SK-N-SH (cell line): ENCODE results near the gene CMTM1. TPM values are rescaled to one million over a fixed set of nuclear protein-coding genes. Genes with fewer than 3 reads are reported as not detected.

Experiments
- CTCF ChIA-PET: fragments of 300-600, 350-600 bp; formaldehyde crosslinking; extraction: SDS; loops from one replicate; lab custom pipeline; 2021; lab: Yijun Ruan, JAX
- POLR2A ChIA-PET: fragments of 350-600 bp; sonication (Branson Sonifier 250); formaldehyde crosslinking; extraction: SDS; loops from one replicate; lab custom pipeline; 2020; ENCODE audit warnings: antibody characterized with exemption, inconsistent platforms; lab: Yijun Ruan, JAX
- DNase-seq: peaks from one replicate; pipeline ENCODE4 v3.0.0; 2012
- H2AFZ ChIP-seq: fragments of 200-600 bp; sonication (generic); 2 replicates; pipeline ENCODE4 v1.8.1; 2016; ENCODE audit warnings: antibody characterized with exemption, mild to moderate bottlenecking, low read depth
- H3F3A ChIP-seq: fragments of 200-600 bp; sonication (generic); replicated peaks from 2 replicates; pipeline ENCODE3; 2016; ENCODE audit warnings: antibody characterized with exemption, mild to moderate bottlenecking; ENCODE audit not compliant: insufficient read depth
- H3K27ac ChIP-seq, 2 experiments: fragments of 200-500 bp in 1 of 2; fragments of 200-600 bp in 1 of 2; sonication (Bioruptor generic) in 1 of 2; sonication (generic), shearing (Covaris generic) in 1 of 2; 2 replicates each; pipeline versions ENCODE4 v1.5.1 to v1.6.1; 2014 to 2016; ENCODE audit warnings: low read depth in 2 of 2, inconsistent platforms in 1 of 2, low read length in 1 of 2, mild to moderate bottlenecking in 1 of 2, mixed read lengths in 1 of 2
- H3K27me3 ChIP-seq: fragments of 200-600 bp; sonication (generic), shearing (Covaris generic); 2 replicates; pipeline ENCODE4 v1.6.1; 2016; ENCODE audit warnings: mixed run types; ENCODE audit not compliant: insufficient read depth
- H3K36me3 ChIP-seq, 2 experiments: fragments of 200-500 bp in 1 of 2; fragments of 200-600 bp in 1 of 2; sonication (Bioruptor generic) in 1 of 2; sonication (generic) in 1 of 2; replicated peaks in 1 of 2; 2 replicates each; pipeline versions ENCODE3 to v1.5.1; 2014 to 2016; ENCODE audit warnings: low read length in 1 of 2, mild to moderate bottlenecking in 1 of 2; ENCODE audit not compliant: insufficient read depth in 2 of 2, control insufficient read depth in 1 of 2
- H3K4me1 ChIP-seq, 2 experiments: fragments of 200-500 bp in 1 of 2; fragments of 200-600 bp in 1 of 2; sonication (Bioruptor generic) in 1 of 2; sonication (generic), shearing (Covaris generic) in 1 of 2; 2 replicates each; pipeline versions ENCODE4 v1.5.1 to v1.6.1; 2014 to 2016; ENCODE audit warnings: low read depth in 1 of 2, low read length in 1 of 2, mixed run types in 1 of 2; ENCODE audit not compliant: insufficient read depth in 2 of 2, control insufficient read depth in 1 of 2
- H3K4me2 ChIP-seq: fragments of 200-600 bp; sonication (generic), shearing (Covaris generic); 2 replicates; pipeline ENCODE4 v1.6.1; 2017; ENCODE audit warnings: mixed run types
- H3K4me3 ChIP-seq, 2 experiments: fragments of 200-500 bp in 1 of 2; fragments of 200-600 bp in 1 of 2; sonication (Bioruptor generic) in 1 of 2; sonication (generic), shearing (Covaris generic) in 1 of 2; 2 replicates each; pipeline versions ENCODE4 v1.5.1 to v1.8.1; 2014 to 2016; ENCODE audit warnings: low read depth in 2 of 2, inconsistent platforms in 1 of 2, low read length in 1 of 2, mild to moderate bottlenecking in 1 of 2, mixed read lengths in 1 of 2, moderate library complexity in 1 of 2
- H3K79me2 ChIP-seq: fragments of 200-600 bp; sonication (generic); 2 replicates; pipeline ENCODE4 v1.8.1; 2017; ENCODE audit warnings: mild to moderate bottlenecking; ENCODE audit not compliant: insufficient read depth
- H3K9ac ChIP-seq: fragments of 200-600 bp; sonication (generic); 2 replicates; pipeline ENCODE4 v1.6.1; 2017; ENCODE audit warnings: mixed run types
- H3K9me2 ChIP-seq: fragments of 200-600 bp; sonication (generic); 2 replicates; pipeline ENCODE4 v1.6.1; 2017; ENCODE audit warnings: mixed run types
- H3K9me3 ChIP-seq: fragments of 200-600 bp; sonication (generic); 2 replicates; pipeline ENCODE4 v1.6.1; 2017; ENCODE audit warnings: mixed run types, mild to moderate bottlenecking, moderate library complexity
- H4K20me1 ChIP-seq: fragments of 200-600 bp; sonication (generic); 2 replicates; pipeline ENCODE4 v1.6.1; 2017; ENCODE audit warnings: mild to moderate bottlenecking, mixed run types; ENCODE audit not compliant: insufficient read depth
- EZH2phosphoT487 ChIP-seq: fragments of 200-600 bp; sonication (generic); IDR thresholded peaks from 2 replicates; pipeline ENCODE4 v1.6.1; 2017; ENCODE audit warnings: low read depth, mixed run types, mild to moderate bottlenecking, antibody characterized with exemption, moderate library complexity, borderline replicate concordance
- FOSL2 ChIP-seq: IDR thresholded peaks from 2 replicates; pipeline ENCODE4 v1.4.0; 2012; ENCODE audit warnings: low read depth, mild to moderate bottlenecking, moderate library complexity, borderline replicate concordance
- FOXJ3 ChIP-seq: sonication (generic); formaldehyde crosslinking; IDR thresholded peaks from 2 replicates; pipeline ENCODE4 v1.5.1; 2020; ENCODE audit warnings: mild to moderate bottlenecking, missing genetic modification reagents
- FOXM1 ChIP-seq: IDR thresholded peaks from 2 replicates; pipeline ENCODE4 v1.4.0; 2012; ENCODE audit warnings: low read depth, mild to moderate bottlenecking
- GABPA ChIP-seq: IDR thresholded peaks from 2 replicates; pipeline ENCODE4 v1.4.0; 2012; ENCODE audit warnings: low read depth, mild to moderate bottlenecking
- MEF2A ChIP-seq: IDR thresholded peaks from 2 replicates; pipeline ENCODE4 v1.4.0; 2012; ENCODE audit warnings: low read depth, borderline replicate concordance
- NFIC ChIP-seq: IDR thresholded peaks from 2 replicates; pipeline ENCODE4 v1.4.0; 2012; ENCODE audit warnings: borderline replicate concordance
- NRF1 ChIP-seq: IDR thresholded peaks from 2 replicates; pipeline ENCODE4 v1.6.1; 2012; ENCODE audit warnings: low read depth, mild to moderate bottlenecking, low read length
- PBX3 ChIP-seq: IDR thresholded peaks from 2 replicates; pipeline ENCODE4; 2012
- POLR2AphosphoS5 ChIP-seq: IDR thresholded peaks from 2 replicates; pipeline ENCODE4 v1.6.1; 2012; ENCODE audit warnings: low read depth, low read length
- RCOR1 ChIP-seq: fragments of 150-350 bp; IDR thresholded peaks from 2 replicates; pipeline ENCODE4 v1.6.1; 2017; ENCODE audit warnings: antibody characterized with exemption, low read length
- REST ChIP-seq: IDR thresholded peaks from 2 replicates; pipeline ENCODE4 v1.6.1; 2012; ENCODE audit warnings: mild to moderate bottlenecking, low read depth, low read length, moderate library complexity
- RFX5 ChIP-seq: IDR thresholded peaks from 2 replicates; pipeline ENCODE4 v1.6.1; 2012; ENCODE audit warnings: mild to moderate bottlenecking, improper control_type of control experiment, low read length
- RXRA ChIP-seq: IDR thresholded peaks from 2 replicates; pipeline ENCODE4 v1.4.0; 2012; ENCODE audit warnings: low read depth, mild to moderate bottlenecking, borderline replicate concordance
- SIN3A ChIP-seq: IDR thresholded peaks from 2 replicates; pipeline ENCODE4 v1.6.1; 2012; ENCODE audit warnings: low read depth, mild to moderate bottlenecking, low read length, moderate library complexity, borderline replicate concordance
- SMC3 ChIP-seq: IDR thresholded peaks from 2 replicates; pipeline ENCODE4 v1.6.1; 2012; ENCODE audit warnings: low read depth, low read length, improper control_type of control experiment
- TAF1 ChIP-seq: IDR thresholded peaks from 2 replicates; pipeline ENCODE4 v1.6.1; 2012; ENCODE audit warnings: low read depth, mild to moderate bottlenecking, low read length, moderate library complexity, borderline replicate concordance
- TCF12 ChIP-seq: IDR thresholded peaks from 2 replicates; pipeline ENCODE4 v1.4.0; 2012
- USF2 ChIP-seq: fragments of 150-350 bp; IDR thresholded peaks from 2 replicates; pipeline ENCODE4 v1.6.1; 2017; ENCODE audit warnings: antibody characterized with exemption, low read length, low read depth, borderline replicate concordance
- YY1 ChIP-seq: IDR thresholded peaks from 2 replicates; pipeline ENCODE4 v1.4.0; 2012; ENCODE audit warnings: low read depth, mild to moderate bottlenecking
- ZBTB33 ChIP-seq: IDR thresholded peaks from 2 replicates; pipeline ENCODE4 v1.4.0; 2012; ENCODE audit warnings: low read depth, borderline replicate concordance
- WGBS: methylation state at CpG from one replicate; pipeline ENCODE4 v1.1.6; 2017; ENCODE audit warnings: low lambda C conversion rate; 5-methylcytosine and 5-hydroxymethylcytosine counted together
- polyA plus RNA-seq, 3 experiments: library from polyadenylated mRNA; depleted of rRNA; stranded (reverse); fragments of >200 nt; gene quantifications; 2 replicates each; pipeline ENCODE4 v1.2.3, GENCODE V29; 2012
- TF ChIP-seq, protein P1 (sequence below): fragments of 200-600 bp; sonication (generic); IDR thresholded peaks from 2 replicates; pipeline ENCODE4 v1.6.1; 2017; ENCODE audit warnings: antibody characterized with exemption, mild to moderate bottlenecking, moderate library complexity

Gene CMTM1
- polyA plus RNA-seq, 1 of the 3 experiments (the other 2 are of a cell fraction) = 3.7 TPM

DNA sequence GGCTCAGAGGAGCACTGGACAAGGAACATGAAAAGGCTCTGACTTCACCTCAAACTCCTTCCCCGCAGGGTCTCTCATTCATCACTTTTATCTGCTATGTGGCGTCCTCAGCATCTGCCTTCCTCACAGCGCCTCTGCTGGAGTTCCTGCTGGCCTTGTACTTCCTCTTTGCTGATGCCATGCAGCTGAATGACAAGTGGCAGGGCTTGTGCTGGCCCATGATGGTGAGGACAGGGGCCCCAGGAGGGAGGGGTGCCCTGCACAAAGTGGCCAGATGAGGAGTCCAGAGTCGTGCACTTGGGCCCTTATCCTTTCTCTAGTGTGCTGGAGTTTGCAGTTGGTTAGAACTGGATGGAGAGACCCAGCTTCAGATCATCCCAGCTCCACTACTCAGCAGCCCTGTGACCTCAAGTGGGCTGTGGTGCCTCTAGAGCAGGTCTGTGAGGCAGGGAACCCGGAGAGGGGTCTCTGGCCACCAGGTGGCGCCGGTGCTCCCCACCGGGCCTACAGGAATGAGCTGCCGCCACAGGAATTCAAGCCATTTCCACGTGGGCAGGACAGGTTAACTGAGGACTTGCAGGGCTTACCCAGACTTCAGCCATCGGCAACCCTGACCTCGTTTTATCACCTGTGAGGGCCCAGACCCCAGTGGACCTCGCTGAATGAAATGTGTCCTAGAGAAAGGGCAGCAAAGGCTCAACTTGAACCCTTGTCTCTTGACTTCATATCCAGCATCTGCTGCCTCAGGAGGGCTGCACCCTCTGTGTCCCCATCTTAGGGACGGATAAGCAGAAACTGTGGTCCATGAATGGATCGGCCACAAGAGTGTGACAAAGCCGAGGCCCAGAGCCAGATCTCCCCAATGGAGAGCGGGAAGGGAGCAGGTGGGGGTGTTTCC lies 42.3 kb downstream of the CMTM1 start:
- peak; percentile 94 for DNase-seq
- H3K27ac ChIP-seq = peak overlapping the region; percentile 36 to 38; a peak in 3 of 4 replicates
- peaks cover 58% of the 10 kb centered on the region for H3K79me2 ChIP-seq
- H3K9me2 ChIP-seq = no peaks in the 10 kb centered on the region
- H3K27me3 ChIP-seq = no peaks in the 10 kb centered on the region
- no peak overlapping the region for H2AFZ ChIP-seq
- peak overlapping the region; percentile 38; the same call in 1 of the 2 replicates for H3K4me2 ChIP-seq
- POLR2A ChIA-PET = interaction anchor here (1.0 to 1.3 kb wide), 2 partner anchors 52 to 272 kb away, joined by 4 to 5 read pairs; partner anchors contain the start of gene PDP2
- H3K4me1 ChIP-seq = peaks cover 7 to 19% of the 10 kb centered on the region in 2 experiments; a peak in 3 of 4 replicates
- no peak overlapping the region; a peak in 1 of 4 replicates for H3K4me3 ChIP-seq
- peaks cover 14% of the 10 kb centered on the region for H3F3A ChIP-seq
- H4K20me1 ChIP-seq = peaks cover 24% of the 10 kb centered on the region; the same call in 1 of the 2 replicates
- CTCF ChIA-PET = interaction anchor here (0.5 to 6.5 kb wide), 56 partner anchors 10 to 800 kb away, joined by 3 to 68 read pairs (median 5); partner anchors contain the start of genes CKLF, CMTM2 and NAE1
- no peak overlapping the region for H3K9ac ChIP-seq
- H3K36me3 ChIP-seq = peaks cover 22 to 39% of the 10 kb centered on the region in 2 experiments
- H3K9me3 ChIP-seq = no peaks in the 10 kb centered on the region
- 42% methylated on average over 16 of the region's 17 CpGs for WGBS
- 0 out of 2 replicates have a peak, but pooled peaks have one; percentile 16 for TF ChIP-seq REST
- TF ChIP-seq EZH2phosphoT487 = no peak
- no peak for TF ChIP-seq USF2
- no peak for TF ChIP-seq FOXJ3 (CRISPR knock-in tag)
- no peak for TF ChIP-seq YY1
- TF ChIP-seq, protein P1, sequence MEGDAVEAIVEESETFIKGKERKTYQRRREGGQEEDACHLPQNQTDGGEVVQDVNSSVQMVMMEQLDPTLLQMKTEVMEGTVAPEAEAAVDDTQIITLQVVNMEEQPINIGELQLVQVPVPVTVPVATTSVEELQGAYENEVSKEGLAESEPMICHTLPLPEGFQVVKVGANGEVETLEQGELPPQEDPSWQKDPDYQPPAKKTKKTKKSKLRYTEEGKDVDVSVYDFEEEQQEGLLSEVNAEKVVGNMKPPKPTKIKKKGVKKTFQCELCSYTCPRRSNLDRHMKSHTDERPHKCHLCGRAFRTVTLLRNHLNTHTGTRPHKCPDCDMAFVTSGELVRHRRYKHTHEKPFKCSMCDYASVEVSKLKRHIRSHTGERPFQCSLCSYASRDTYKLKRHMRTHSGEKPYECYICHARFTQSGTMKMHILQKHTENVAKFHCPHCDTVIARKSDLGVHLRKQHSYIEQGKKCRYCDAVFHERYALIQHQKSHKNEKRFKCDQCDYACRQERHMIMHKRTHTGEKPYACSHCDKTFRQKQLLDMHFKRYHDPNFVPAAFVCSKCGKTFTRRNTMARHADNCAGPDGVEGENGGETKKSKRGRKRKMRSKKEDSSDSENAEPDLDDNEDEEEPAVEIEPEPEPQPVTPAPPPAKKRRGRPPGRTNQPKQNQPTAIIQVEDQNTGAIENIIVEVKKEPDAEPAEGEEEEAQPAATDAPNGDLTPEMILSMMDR = peak; percentile 94
- TF ChIP-seq FOSL2 = no peak
- no peak for TF ChIP-seq TAF1
- TF ChIP-seq RFX5 = no peak
- TF ChIP-seq SIN3A = peak; percentile 73; the same call in 1 of the 2 replicates
- TF ChIP-seq FOXM1 = no peak
- TF ChIP-seq ZBTB33 = no peak
- TF ChIP-seq SMC3 = peak; percentile 82
- TF ChIP-seq MEF2A = no peak; the same call in 1 of the 2 replicates
- TF ChIP-seq NFIC = no peak
- no peak for TF ChIP-seq NRF1
- TF ChIP-seq TCF12 = peak; percentile 51; the same call in 1 of the 2 replicates
- TF ChIP-seq GABPA = no peak
- peak; percentile 70; the same call in 1 of the 2 replicates for TF ChIP-seq RXRA
- no peak for TF ChIP-seq PBX3
- TF ChIP-seq RCOR1 = no peak
- TF ChIP-seq POLR2AphosphoS5 = no peak
